ENCODE data around the gene TDRD1. TPM values are rescaled to one million over a fixed set of nuclear protein-coding genes. Genes with fewer than 3 reads are reported as not detected.

The TDRD1 gene
- total and polyA plus RNA-seq, 10 of the 15 experiments (the other 5 are each of a cell fraction or from before 2014, with no cell fraction given) = 0.03 to 0.04 TPM; not detected in 8

DNA sequence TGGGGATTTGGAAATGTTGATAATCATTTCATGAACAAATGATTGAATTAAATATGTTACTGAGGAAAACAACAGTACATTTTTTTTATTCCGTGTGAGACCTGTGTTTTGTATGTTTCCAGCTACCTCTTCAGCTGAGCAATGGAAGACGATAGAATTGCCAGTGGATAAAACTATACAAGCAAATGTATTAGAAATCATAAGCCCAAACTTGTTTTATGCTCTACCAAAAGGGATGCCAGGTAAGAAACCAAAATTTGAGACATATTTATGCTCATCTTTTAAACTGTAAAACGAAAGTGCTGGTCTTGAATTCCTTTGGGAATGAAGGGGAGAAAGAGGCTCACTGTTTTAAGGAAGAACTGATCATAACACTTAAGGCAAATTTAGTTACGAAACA, 42.1 kb downstream of the TDRD1 start (continued):
- TF ChIP-seq, protein P1, sequence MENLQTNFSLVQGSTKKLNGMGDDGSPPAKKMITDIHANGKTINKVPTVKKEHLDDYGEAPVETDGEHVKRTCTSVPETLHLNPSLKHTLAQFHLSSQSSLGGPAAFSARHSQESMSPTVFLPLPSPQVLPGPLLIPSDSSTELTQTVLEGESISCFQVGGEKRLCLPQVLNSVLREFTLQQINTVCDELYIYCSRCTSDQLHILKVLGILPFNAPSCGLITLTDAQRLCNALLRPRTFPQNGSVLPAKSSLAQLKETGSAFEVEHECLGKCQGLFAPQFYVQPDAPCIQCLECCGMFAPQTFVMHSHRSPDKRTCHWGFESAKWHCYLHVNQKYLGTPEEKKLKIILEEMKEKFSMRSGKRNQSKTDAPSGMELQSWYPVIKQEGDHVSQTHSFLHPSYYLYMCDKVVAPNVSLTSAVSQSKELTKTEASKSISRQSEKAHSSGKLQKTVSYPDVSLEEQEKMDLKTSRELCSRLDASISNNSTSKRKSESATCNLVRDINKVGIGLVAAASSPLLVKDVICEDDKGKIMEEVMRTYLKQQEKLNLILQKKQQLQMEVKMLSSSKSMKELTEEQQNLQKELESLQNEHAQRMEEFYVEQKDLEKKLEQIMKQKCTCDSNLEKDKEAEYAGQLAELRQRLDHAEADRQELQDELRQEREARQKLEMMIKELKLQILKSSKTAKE (IDR thresholded peaks at IDR 0.05; ENCODE audit: low read depth, poor library complexity, severe bottlenecking) = no peak
- TF ChIP-seq SIN3A (IDR thresholded peaks at IDR 0.05; ENCODE audit: low read depth, low read length) (no peak), IKZF1 (conservative IDR thresholded peaks at IDR 0.05) (no peak), PAX8 (IDR thresholded peaks at IDR 0.05) (no peak), PAX5 (IDR thresholded peaks at IDR 0.05; ENCODE audit: borderline replicate concordance, low read depth, low read length) (no peak)

DNA sequence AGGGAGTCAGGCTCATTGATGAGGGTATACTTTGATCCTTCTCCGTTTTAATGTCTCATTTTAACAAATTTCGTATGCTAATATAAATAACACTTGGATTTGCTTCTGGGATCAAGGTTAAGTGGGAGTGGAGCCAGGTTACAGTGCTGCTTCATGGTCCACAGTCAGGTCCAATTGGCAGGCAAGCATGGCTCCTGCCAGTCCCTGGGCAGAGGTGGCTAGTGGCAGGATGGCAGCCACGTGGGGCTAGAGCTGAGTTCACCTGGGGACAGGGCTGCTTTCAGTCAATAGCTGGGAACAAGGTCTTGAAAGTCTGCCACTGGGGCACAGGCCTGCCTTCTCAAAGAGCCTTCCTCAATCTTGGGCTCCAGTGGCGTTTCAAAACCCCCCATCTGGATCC, 43.9 kb downstream of the TDRD1 start:
- ATAC-seq = no peak
- TF ChIP-seq, protein P2, sequence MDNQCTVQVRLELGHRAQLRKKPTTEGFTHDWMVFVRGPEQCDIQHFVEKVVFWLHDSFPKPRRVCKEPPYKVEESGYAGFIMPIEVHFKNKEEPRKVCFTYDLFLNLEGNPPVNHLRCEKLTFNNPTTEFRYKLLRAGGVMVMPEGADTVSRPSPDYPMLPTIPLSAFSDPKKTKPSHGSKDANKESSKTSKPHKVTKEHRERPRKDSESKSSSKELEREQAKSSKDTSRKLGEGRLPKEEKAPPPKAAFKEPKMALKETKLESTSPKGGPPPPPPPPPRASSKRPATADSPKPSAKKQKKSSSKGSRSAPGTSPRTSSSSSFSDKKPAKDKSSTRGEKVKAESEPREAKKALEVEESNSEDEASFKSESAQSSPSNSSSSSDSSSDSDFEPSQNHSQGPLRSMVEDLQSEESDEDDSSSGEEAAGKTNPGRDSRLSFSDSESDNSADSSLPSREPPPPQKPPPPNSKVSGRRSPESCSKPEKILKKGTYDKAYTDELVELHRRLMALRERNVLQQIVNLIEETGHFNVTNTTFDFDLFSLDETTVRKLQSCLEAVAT (IDR thresholded peaks at IDR 0.05) = no peak
- TF ChIP-seq ASH2L (IDR thresholded peaks at IDR 0.05; ENCODE audit: borderline replicate concordance, low read depth) = no peak
- TF ChIP-seq HDGF (IDR thresholded peaks at IDR 0.05) = no peak
- TF ChIP-seq JUNB (IDR thresholded peaks at IDR 0.05) = no peak
- TF ChIP-seq, protein P3, sequence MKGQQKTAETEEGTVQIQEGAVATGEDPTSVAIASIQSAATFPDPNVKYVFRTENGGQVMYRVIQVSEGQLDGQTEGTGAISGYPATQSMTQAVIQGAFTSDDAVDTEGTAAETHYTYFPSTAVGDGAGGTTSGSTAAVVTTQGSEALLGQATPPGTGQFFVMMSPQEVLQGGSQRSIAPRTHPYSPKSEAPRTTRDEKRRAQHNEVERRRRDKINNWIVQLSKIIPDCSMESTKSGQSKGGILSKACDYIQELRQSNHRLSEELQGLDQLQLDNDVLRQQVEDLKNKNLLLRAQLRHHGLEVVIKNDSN (IDR thresholded peaks at IDR 0.05; ENCODE audit: borderline replicate concordance, extremely low read length, insufficient read depth, low read depth, low read length) = no peak
- no peak for TF ChIP-seq RFX5 (IDR thresholded peaks at IDR 0.05; ENCODE audit: low read depth, low read length)
- TF ChIP-seq, protein P4, sequence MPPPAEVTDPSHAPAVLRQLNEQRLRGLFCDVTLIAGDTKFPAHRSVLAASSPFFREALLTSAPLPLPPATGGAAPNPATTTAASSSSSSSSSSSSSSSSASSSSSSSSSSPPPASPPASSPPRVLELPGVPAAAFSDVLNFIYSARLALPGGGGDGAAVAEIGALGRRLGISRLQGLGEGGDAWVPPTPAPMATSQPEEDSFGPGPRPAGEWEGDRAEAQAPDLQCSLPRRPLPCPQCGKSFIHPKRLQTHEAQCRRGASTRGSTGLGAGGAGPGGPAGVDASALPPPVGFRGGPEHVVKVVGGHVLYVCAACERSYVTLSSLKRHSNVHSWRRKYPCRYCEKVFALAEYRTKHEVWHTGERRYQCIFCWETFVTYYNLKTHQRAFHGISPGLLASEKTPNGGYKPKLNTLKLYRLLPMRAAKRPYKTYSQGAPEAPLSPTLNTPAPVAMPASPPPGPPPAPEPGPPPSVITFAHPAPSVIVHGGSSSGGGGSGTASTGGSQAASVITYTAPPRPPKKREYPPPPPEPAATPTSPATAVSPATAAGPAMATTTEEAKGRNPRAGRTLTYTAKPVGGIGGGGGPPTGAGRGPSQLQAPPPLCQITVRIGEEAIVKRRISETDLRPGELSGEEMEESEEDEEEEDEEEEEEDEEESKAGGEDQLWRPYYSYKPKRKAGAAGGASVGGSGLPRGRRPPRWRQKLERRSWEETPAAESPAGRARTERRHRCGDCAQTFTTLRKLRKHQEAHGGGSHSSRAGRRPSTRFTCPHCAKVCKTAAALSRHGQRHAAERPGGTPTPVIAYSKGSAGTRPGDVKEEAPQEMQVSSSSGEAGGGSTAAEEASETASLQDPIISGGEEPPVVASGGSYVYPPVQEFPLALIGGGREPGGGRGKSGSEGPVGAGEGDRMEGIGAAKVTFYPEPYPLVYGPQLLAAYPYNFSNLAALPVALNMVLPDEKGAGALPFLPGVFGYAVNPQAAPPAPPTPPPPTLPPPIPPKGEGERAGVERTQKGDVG (CRISPR knock-in tag; IDR thresholded peaks at IDR 0.05) = no peak
- no peak for TF ChIP-seq ESRRA (IDR thresholded peaks at IDR 0.05; ENCODE audit: low read length)
- TF ChIP-seq KLF5 (IDR thresholded peaks at IDR 0.05; ENCODE audit: partially characterized antibody) = no peak
- no peak for TF ChIP-seq MEF2B (IDR thresholded peaks at IDR 0.05; ENCODE audit: partially characterized antibody, poor library complexity, severe bottlenecking)
- TF ChIP-seq CHD1 (IDR thresholded peaks at IDR 0.05; ENCODE audit: low read depth, low read length) = no peak
- no peak for TF ChIP-seq NFYB (IDR thresholded peaks at IDR 0.05; ENCODE audit: insufficient read depth, low read depth, low read length)

More for the DNA sequence above, 43.9 kb downstream of the TDRD1 start:
- no peak overlapping the region for H3K4me2 ChIP-seq (ENCODE audit: control insufficient read depth, insufficient read depth)
- H3K9ac ChIP-seq (ENCODE audit: control insufficient read depth, insufficient read depth, low read length) = no peak overlapping the region
- intact Hi-C loops (cut with micrococcal nuclease; ENCODE audit: unreplicated experiment) (no loop called here), in situ Hi-C loops (cut with MboI) (loop anchor here (25.0 kb wide), 1 partner anchor 89 kb away; no protein-coding TSS in a partner anchor)
- no TSS peak for BruUV-seq (replicated peaks)
- no peak overlapping the region for H2AFZ ChIP-seq (ENCODE audit: control insufficient read depth, low read depth, low read length)
- DNase-seq (ENCODE audit: low read depth, low spot score) = no peak
- RAD21 ChIA-PET (ENCODE audit: unreplicated experiment) = no interaction called here
- no peak for FAIRE-seq
- H3K36me3 ChIP-seq (ENCODE audit: control insufficient read depth in 2 of 2, insufficient read depth in 2 of 2, low read length in 1 of 2) = no peaks in the 10 kb centered on the region
- 6% methylated on average over 4 of the region's 4 CpGs for WGBS (ENCODE audit: insufficient coverage, insufficient replicate concordance, low lambda C conversion rate, missing lambda C conversion rate)
- H4K20me1 ChIP-seq (ENCODE audit: control insufficient read depth, insufficient read depth) = no peaks in the 10 kb centered on the region
- SMC1A ChIA-PET (ENCODE audit: uncharacterized antibody, unreplicated experiment) = no interaction called here
- POLR2A ChIA-PET = no interaction called here
- H3K9me3 ChIP-seq (replicated peaks; ENCODE audit: control insufficient read depth, insufficient read depth, low read length) = no peaks in the 10 kb centered on the region
- no peaks in the 10 kb centered on the region for H3K79me2 ChIP-seq (ENCODE audit: control insufficient read depth, insufficient read depth, low read length)
- no peak overlapping the region for H3K27ac ChIP-seq (ENCODE audit: control insufficient read depth, insufficient read depth)
- CTCF ChIA-PET = no interaction called here
- no peaks in the 10 kb centered on the region for H3K4me1 ChIP-seq (ENCODE audit: control insufficient read depth, insufficient read depth, low read length)
- no peak overlapping the region for H3K4me3 ChIP-seq
- no peaks in the 10 kb centered on the region; a peak in 1 of 4 replicates for H3K27me3 ChIP-seq (replicated peaks in 1 of 2; ENCODE audit: control insufficient read depth in 2 of 2, insufficient read depth in 2 of 2, low read length in 1 of 2)
